C4-2B (cell line): ENCODE results near the gene NACC2.

ENCODE experiments used
- ZFX ChIP-seq: fragments of 450-650 bp; IDR thresholded peaks from 2 replicates; pipeline ENCODE4 v1.6.1; 2017
- TF ChIP-seq, protein P1 (sequence below): fragments of 450-650 bp; conservative IDR thresholded peaks from 2 replicates; pipeline ENCODE4 v1.5.1; 2017; ENCODE audit warnings: mild to moderate bottlenecking

- TF ChIP-seq, protein P1, sequence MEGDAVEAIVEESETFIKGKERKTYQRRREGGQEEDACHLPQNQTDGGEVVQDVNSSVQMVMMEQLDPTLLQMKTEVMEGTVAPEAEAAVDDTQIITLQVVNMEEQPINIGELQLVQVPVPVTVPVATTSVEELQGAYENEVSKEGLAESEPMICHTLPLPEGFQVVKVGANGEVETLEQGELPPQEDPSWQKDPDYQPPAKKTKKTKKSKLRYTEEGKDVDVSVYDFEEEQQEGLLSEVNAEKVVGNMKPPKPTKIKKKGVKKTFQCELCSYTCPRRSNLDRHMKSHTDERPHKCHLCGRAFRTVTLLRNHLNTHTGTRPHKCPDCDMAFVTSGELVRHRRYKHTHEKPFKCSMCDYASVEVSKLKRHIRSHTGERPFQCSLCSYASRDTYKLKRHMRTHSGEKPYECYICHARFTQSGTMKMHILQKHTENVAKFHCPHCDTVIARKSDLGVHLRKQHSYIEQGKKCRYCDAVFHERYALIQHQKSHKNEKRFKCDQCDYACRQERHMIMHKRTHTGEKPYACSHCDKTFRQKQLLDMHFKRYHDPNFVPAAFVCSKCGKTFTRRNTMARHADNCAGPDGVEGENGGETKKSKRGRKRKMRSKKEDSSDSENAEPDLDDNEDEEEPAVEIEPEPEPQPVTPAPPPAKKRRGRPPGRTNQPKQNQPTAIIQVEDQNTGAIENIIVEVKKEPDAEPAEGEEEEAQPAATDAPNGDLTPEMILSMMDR = no peak
- TF ChIP-seq ZFX = no peak
Measured at GRCh38 chr9:136109351-136110081, 14.4 kb upstream of the NACC2 start.
